ENCODE measurements around the gene TYSND1.

- no peak for TF ChIP-seq POLR2A (IDR thresholded peaks at IDR 0.05)
- TF ChIP-seq CTCF (IDR thresholded peaks at IDR 0.05): no peak
Observed at GRCh38 chr10:70119623-70120022, 26.9 kb downstream of the TYSND1 start.

All from adrenal gland (tissue), 5 donors.